HepG2 (cell line): ENCODE measurements around the gene MARF1. TPM values are rescaled to one million over a fixed set of nuclear protein-coding genes. Genes with fewer than 3 reads are reported as not detected.

Source experiments
- CC2D1A ChIP-seq: sonication (generic); formaldehyde crosslinking; IDR thresholded peaks from 2 replicates; pipeline ENCODE4 v1.8.1; 2023; ENCODE audit warnings: mild to moderate bottlenecking, missing genetic modification reagents
- FOXK2 ChIP-seq: fragments of 450-650 bp; IDR thresholded peaks from 2 replicates; pipeline ENCODE4 v1.6.1; 2016
- ISL2 ChIP-seq: sonication (generic); formaldehyde crosslinking; IDR thresholded peaks from 2 replicates; pipeline ENCODE4 v1.5.0; 2020; ENCODE audit warnings: missing genetic modification reagents
- NR2C2 ChIP-seq: sonication (generic); formaldehyde crosslinking; IDR thresholded peaks from 2 replicates; pipeline ENCODE4 v1.4.0; 2020; ENCODE audit warnings: missing genetic modification reagents, mild to moderate bottlenecking, moderate library complexity, borderline replicate concordance
- SMAD3 ChIP-seq: sonication (generic); formaldehyde crosslinking; IDR thresholded peaks from 2 replicates; pipeline ENCODE4 v1.4.0; 2020; ENCODE audit warnings: missing genetic modification reagents
- SRSF9 ChIP-seq: fragments of 200-400 bp; formaldehyde crosslinking; IDR thresholded peaks from 2 replicates; pipeline ENCODE4 v1.6.1; 2018; ENCODE audit warnings: borderline replicate concordance, mild to moderate bottlenecking, low read depth, low read length; ENCODE audit not compliant: insufficient read depth, poor library complexity, severe bottlenecking
- ZNF101 ChIP-seq: sonication (generic); formaldehyde crosslinking; IDR thresholded peaks from 2 replicates; pipeline ENCODE4 v1.4.0; 2020; ENCODE audit warnings: mild to moderate bottlenecking, low read depth, missing genetic modification reagents, borderline replicate concordance
- ZNF30 ChIP-seq: sonication (generic); formaldehyde crosslinking; IDR thresholded peaks from 2 replicates; pipeline ENCODE4 v1.5.0; 2020; ENCODE audit warnings: mild to moderate bottlenecking, missing genetic modification reagents
- polyA plus RNA-seq, 8 experiments: library from polyadenylated mRNA; depleted of rRNA in 3 of 8; stranded (reverse) in 7 of 8; unstranded in 1 of 8; fragments of >200 nt; fragmentation: Illumina TruSeq in 4 of 8; extraction: Trizol in 4 of 8; gene quantifications; 2 replicates each; pipeline versions ENCODE4 v1.2.1 to v1.2.3, GENCODE V29; 2011 to 2016; ENCODE audit warnings: low read depth in 4 of 8, missing spikeins in 1 of 8, mixed read lengths in 1 of 8; ENCODE audit not compliant: insufficient read depth in 1 of 8
- total RNA-seq, 5 experiments: library from RNA; depleted of rRNA; stranded (reverse); fragments of >200 nt; fragmentation: Illumina TruSeq; extraction: Trizol; gene quantifications; 2 replicates each; pipeline ENCODE4 v1.2.3, GENCODE V29; 2016; ENCODE audit warnings: low read depth in 1 of 5
- TF ChIP-seq, protein P1 (sequence below): sonication (generic); formaldehyde crosslinking; conservative IDR thresholded peaks from 2 replicates; pipeline ENCODE4 v1.4.0; 2020; ENCODE audit warnings: missing genetic modification reagents
- TF ChIP-seq, protein P2 (sequence below), 2 experiments: fragments of 450-650 bp in 1 of 2; sonication (generic) in 1 of 2; formaldehyde crosslinking in 1 of 2; IDR thresholded peaks; 2 replicates each; pipeline versions ENCODE4 v1.6.1 to v1.8.0; 2016 to 2022; ENCODE audit warnings: antibody characterized with exemption in 1 of 2, mild to moderate bottlenecking in 1 of 2, missing genetic modification reagents in 1 of 2
- TF ChIP-seq, protein P3 (sequence below): sonication (generic); formaldehyde crosslinking; IDR thresholded peaks from 2 replicates; pipeline ENCODE4 v1.4.0; 2020; ENCODE audit warnings: mild to moderate bottlenecking, missing genetic modification reagents

Gene MARF1
- total and polyA plus RNA-seq, 2 of the 13 experiments (the other 11 are each of a cell fraction or from before 2014, with no cell fraction given), result 8.7 to 20.7 TPM

DNA sequence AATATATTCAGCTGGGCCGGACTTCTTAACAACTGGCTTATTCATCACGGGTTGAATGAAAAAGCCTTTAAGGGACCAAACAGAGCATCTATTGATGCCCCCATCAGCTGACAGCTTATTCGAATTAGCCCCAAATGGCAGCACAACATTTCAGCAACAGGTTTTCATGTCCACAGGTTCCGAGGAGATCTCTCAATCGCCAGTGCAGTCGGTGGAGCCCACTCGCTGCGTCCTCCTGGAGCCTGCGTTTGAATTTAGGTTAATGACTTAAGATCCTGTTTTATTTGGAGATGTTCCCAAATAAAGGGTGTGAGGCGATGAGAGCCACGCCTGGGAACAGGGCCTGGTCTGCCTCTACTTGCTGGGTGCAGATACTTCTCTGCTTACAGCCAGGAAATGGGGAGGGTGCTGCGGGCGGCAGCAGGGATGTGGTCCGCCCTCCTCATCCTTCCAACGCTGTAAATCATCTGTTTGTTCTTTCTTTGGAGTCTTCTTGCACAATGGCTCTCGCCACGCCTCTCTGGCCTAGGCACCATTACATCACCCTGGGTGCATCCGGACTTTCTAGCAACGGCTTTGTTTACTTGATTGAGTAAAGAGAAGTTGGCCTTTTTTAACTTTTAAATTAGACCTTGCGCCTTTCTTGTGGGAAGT is 29.7 kb upstream of the MARF1 start (continued):
- TF ChIP-seq, protein P1, sequence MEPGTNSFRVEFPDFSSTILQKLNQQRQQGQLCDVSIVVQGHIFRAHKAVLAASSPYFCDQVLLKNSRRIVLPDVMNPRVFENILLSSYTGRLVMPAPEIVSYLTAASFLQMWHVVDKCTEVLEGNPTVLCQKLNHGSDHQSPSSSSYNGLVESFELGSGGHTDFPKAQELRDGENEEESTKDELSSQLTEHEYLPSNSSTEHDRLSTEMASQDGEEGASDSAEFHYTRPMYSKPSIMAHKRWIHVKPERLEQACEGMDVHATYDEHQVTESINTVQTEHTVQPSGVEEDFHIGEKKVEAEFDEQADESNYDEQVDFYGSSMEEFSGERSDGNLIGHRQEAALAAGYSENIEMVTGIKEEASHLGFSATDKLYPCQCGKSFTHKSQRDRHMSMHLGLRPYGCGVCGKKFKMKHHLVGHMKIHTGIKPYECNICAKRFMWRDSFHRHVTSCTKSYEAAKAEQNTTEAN (CRISPR knock-in tag), result peak; percentile 86
- peak; percentile 73; the same call in 1 of the 2 replicates for TF ChIP-seq NR2C2 (CRISPR knock-in tag)
- TF ChIP-seq SMAD3 (CRISPR knock-in tag), result peak; percentile 99
- no peak for TF ChIP-seq SRSF9
- no peak; the same call in 1 of the 2 replicates for TF ChIP-seq ZNF101 (CRISPR knock-in tag)
- TF ChIP-seq ISL2 (CRISPR knock-in tag), result peak; percentile 96
- no peak for TF ChIP-seq ZNF30 (CRISPR knock-in tag)
- peak; percentile 95 for TF ChIP-seq FOXK2
- TF ChIP-seq, protein P2, sequence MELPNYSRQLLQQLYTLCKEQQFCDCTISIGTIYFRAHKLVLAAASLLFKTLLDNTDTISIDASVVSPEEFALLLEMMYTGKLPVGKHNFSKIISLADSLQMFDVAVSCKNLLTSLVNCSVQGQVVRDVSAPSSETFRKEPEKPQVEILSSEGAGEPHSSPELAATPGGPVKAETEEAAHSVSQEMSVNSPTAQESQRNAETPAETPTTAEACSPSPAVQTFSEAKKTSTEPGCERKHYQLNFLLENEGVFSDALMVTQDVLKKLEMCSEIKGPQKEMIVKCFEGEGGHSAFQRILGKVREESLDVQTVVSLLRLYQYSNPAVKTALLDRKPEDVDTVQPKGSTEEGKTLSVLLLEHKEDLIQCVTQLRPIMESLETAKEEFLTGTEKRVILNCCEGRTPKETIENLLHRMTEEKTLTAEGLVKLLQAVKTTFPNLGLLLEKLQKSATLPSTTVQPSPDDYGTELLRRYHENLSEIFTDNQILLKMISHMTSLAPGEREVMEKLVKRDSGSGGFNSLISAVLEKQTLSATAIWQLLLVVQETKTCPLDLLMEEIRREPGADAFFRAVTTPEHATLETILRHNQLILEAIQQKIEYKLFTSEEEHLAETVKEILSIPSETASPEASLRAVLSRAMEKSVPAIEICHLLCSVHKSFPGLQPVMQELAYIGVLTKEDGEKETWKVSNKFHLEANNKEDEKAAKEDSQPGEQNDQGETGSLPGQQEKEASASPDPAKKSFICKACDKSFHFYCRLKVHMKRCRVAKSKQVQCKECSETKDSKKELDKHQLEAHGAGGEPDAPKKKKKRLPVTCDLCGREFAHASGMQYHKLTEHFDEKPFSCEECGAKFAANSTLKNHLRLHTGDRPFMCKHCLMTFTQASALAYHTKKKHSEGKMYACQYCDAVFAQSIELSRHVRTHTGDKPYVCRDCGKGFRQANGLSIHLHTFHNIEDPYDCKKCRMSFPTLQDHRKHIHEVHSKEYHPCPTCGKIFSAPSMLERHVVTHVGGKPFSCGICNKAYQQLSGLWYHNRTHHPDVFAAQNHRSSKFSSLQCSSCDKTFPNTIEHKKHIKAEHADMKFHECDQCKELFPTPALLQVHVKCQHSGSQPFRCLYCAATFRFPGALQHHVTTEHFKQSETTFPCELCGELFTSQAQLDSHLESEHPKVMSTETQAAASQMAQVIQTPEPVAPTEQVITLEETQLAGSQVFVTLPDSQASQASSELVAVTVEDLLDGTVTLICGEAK (IDR thresholded peaks at IDR 0.05), result no peak
- TF ChIP-seq, protein P2 (CRISPR knock-in tag; IDR thresholded peaks at IDR 0.05), result peak; percentile 95
- no peak for TF ChIP-seq CC2D1A (CRISPR knock-in tag)
- TF ChIP-seq, protein P3, sequence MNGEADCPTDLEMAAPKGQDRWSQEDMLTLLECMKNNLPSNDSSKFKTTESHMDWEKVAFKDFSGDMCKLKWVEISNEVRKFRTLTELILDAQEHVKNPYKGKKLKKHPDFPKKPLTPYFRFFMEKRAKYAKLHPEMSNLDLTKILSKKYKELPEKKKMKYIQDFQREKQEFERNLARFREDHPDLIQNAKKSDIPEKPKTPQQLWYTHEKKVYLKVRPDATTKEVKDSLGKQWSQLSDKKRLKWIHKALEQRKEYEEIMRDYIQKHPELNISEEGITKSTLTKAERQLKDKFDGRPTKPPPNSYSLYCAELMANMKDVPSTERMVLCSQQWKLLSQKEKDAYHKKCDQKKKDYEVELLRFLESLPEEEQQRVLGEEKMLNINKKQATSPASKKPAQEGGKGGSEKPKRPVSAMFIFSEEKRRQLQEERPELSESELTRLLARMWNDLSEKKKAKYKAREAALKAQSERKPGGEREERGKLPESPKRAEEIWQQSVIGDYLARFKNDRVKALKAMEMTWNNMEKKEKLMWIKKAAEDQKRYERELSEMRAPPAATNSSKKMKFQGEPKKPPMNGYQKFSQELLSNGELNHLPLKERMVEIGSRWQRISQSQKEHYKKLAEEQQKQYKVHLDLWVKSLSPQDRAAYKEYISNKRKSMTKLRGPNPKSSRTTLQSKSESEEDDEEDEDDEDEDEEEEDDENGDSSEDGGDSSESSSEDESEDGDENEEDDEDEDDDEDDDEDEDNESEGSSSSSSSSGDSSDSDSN (CRISPR knock-in tag), result peak; percentile 70
